Embryonic facial prominence (tissue), 1 donor: ENCODE results near the gene TAF11L4.
"Not testable (repeated sequence)": the region's sequence is repeated elsewhere in the genome, so short reads cannot be mapped to it uniquely, and the experiment has no call there.

Experiments used
- DNase-seq: peaks from one replicate; pipeline ENCODE4 v3.0.0-alpha.2; 2016; ENCODE audit errors: extremely low spot score

TAF11L4 gene

DNA sequence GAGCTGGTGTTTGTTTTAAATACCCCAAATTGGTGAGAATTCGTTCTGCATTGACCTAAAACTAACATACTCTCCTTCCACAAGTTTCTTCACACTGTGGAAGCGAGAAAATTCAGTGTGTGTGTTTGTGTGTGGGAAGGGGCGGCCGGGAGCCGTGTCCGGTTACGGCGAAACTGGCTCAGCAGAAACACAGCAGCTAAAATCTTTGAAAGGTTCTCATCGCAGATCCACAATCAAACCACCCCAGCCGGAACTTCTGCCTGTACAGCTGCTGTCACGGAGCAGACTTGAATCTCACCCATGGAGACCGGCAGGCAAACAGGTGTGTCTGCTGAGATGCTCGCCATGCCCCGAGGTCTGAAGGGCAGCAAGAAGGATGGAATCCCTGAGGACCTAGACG, at the start of gene TAF11L4:
TSS of gene TAF11L4 (plus strand) at position 301 of the 400 bp plus-strand sequence.
- not testable (repeated sequence) for DNase-seq

DNA sequence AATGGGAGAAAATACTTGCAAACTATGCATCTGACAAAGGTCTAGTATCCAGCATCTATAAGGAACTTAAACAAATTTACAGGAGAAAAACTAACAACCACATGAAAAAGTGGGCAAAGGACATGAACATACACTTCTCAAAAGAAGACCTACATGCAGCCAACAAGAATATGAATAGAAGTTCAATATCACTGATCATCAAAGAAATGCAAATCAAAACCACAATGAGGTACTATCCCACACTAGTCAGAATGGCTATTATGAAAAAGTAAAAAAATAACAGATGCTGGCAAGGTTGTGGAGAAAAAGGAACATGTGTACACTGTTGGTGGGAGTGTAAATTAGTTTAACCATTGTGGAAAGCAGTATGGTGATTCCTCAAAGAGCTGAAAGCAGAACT, 46.5 kb upstream of the TAF11L4 start:
- not testable (repeated sequence) for DNase-seq

DNA sequence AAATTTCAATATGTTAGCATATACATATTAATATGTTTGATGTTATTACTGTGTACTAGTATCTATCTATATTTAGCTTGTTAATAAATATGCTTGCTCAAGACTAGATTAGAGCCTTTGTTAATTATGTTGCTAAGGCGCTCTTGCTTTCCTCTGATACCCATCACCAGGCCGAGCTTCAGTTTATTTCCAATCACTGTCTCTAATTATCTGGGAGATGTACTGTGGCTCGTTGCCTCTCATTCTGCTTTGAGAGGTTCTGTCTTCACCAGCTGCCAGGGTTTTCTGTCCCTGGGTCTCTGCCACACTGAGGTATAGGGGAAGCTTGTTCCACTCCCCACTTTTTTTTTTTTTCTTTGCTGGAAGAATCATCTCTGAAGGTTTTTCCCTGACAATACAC, 44.6 kb upstream of the TAF11L4 start:
- DNase-seq, result no peak

DNA sequence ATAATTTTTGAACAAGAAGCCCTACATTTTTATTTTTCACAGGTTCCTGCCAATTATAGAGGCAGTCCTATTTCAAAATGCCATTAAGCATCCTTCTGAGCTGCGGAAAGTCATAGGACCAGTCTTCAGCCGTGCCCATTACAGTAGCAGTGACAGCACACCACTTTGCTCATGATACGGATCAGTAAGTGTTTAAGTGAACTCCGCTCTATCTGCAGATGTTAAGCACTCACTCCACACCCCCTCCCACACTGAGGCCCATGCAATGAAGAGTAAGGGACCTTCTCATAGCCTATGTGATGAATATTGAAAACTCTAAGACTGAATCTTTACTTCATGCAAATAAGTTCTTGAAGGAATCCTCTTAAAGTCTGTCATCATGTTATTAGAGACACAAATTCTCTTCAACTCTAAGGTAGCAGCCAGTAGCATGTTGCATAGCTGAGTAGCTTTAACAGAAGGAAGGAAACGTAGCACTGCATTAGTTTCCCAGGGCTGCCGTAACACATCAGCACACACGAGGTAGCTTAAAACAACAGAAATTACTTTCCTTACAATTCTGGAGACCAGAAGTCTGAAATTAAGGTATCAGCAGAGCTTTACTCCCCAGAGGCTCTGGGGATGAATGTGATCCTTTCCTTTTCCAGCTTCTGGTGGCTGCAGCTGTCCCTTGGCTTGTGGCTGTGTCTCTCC, 43.9 kb upstream of the TAF11L4 start:
- no peak for DNase-seq

DNA sequence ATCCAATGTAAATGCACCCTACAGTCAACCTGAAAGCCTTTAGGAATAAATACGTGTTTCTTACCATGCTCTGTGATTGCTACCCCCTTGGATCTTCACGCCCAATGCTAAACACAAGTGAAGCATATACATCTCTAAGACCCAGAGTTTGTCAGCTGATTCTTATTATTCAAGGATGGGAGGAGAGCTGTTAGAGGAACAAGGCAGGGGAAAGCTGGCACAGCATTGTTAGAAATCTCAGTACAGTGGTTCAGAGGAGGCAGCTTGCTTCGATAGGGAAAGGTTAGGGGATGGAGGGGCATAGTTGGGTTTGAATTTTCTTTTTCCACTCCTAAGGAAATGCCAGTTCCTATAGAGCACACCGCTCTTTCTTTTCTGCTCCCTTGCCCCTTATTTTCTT, 40.2 kb upstream of the TAF11L4 start:
- DNase-seq, result no peak

DNA sequence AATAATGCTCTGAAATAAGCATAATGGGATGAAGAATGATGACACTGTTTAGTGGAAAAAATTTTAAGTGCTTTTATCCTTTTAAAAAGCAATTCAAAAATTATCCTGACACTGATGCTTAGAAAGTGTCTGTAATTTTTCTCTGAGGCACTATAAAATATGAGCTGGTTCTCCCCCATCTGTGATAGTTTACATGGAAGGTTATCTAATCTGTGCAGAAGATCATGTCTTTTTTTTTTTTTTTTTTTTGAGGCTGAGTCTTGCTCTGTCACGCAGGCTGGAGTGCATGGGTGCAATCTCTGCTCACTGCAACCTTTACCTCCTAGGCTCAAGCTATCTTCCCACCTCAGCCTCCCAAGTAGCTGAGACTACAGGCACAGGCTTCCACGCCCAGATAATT, 38.8 kb upstream of the TAF11L4 start:
- no peak for DNase-seq

DNA sequence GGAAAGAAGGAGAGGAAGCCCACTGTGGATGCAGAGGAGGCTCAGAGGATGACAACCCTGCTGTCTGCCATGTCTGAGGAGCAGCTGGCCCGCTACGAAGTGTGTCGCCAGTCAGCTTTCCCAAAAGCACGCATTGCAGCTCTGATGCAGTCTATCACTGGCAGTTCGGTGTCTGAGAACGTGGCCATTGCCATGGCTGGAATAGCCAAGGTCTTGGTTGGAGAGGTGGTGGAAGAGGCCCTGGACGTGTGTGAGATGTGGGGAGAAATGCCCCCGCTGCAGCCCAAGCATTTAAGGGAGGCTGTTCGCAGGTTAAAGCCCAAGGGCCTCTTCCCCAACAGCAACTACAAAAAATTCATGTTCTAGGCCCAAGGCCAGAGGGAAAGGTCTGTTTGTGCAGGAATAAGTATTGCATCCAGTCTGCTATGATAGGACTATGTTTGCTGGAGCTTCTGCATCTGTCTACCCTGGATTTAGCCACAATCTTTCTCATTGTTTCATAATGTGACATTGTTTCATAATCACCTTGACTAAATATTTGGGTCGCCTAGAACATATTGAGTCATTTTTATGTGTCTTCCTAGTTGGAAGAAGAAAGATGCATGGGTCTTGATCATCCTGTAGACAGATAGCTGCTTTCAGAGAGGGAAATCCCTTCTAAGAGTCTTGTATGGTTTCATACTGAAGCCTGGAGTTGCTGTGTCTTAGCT, 35.0 kb upstream of the TAF11L4 start:
- not testable (repeated sequence) for DNase-seq

DNA sequence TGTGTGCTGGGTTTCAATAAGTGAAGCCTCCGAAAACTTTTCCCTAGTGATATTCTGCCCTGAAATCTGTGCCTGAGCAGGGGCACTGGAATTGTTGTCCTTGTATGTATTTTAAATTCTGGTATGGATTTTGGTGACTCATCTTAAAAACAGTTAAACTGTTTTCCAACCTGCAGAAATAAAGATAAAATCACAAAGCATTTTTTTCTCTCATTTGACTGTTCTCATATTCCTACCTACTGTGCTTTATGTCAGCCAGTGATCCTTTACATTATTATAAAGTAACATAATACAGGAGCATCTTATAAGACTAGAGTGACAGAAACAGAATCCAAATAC, 34.5 kb upstream of the TAF11L4 start:
- DNase-seq, result no peak

DNA sequence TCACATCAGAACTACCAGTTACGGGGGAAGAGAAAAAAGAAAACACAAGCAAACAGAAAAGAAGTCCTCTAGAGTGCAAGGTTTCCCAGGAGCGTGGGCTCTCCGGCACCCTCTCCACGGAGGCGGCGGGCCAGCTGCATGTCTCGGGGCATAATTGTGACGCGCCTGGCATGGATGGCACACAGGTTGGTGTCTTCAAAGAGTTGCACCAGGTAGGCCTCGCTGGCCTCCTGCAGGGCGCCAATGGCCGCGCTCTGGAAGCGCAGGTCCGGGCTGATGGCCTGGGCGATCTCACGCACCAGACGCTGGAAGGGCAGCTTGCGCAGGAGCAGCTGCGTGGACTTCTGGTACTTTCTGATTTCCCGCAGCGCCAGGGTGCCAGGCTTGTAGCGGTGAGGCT, 30.3 kb upstream of the TAF11L4 start:
- not testable (repeated sequence) for DNase-seq

DNA sequence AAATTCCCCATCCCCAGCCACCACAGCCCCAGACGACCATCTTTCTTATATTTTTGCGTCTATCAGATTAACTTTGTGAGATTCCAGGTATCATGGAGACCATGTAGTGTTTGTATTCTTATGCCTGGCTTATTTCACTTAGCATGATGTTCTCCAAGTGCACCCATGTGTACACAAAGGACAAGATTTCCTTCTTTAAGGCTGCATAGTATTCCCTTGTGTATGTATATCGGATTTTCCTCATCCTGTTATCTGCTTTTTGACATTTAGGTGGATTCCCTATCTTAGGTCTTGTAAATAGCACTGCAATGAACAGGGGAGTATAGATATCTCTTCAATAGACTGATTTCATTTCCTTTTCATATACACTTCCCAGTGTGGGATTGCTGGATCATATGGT, 28.8 kb upstream of the TAF11L4 start:
- DNase-seq, result no peak

DNA sequence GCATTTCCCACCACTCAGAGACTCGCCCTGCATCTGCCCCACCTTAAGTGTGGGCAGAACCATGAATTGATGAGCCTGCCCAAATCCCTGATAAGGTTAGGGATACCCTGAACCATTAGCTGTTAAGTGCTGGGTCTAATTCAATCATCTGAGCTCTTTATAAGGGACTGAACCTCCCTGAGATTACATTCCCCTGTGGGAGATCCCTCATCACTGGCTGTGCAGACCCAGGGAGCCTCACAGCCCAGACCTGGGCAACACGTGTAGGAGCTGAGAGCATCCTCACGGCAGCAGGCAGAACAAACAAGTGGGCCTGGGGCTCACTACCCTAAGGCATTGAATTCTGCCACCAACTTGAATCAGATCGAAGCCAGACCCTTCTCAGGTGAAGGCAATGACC, 24.2 kb upstream of the TAF11L4 start:
- DNase-seq, result no peak

DNA sequence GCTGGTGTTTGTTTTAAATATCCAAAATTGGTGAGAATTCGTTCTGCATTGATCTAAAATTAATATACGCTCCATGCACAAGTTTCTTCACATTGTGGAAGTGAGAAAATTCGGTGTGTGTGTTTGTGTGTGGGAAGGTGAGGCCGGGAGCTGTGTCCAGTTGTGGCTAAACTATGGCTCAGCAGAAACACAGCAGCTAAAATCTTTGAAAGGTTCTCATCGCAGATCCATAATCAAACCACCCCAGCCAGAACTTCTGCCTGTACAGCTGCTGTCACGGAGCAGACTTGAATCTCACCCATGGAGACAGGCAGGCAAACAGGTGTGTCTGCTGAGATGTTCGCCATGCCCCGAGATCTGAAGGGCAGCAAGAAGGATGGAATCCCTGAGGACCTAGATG, 23.7 kb upstream of the TAF11L4 start, which contains the start of gene TAF11L2:
TSS of gene TAF11L2 (plus strand) at position 301 of the 400 bp plus-strand sequence.
- DNase-seq, result not testable (repeated sequence)

DNA sequence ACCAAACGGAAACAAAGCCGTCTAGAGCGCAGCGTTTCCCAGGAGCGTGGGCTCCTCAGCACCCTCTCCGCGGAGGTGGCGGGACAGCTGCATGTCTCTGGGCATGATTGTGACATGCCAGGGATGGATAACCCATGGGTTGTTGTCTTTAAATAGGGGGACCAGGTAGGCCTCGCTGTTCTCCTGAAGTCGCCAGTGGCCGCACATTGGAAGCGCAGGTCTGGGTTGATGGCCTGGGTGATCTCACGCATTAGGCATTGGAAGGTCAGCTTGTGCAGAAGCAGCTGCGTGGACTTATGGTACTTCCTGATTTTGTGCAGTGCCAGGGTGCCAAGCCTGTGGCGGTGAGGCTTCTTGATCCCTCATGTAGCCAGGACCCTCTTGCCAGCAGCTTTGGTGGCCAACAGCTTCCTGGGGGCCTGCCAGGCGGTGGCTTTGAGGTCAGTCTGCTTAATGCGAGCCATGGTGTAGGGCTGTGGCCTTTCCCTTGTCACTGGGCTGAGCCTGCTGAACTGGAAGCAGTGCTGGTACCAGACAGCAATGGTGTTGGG, 9.8 kb upstream of the TAF11L4 start:
- no peak for DNase-seq

DNA sequence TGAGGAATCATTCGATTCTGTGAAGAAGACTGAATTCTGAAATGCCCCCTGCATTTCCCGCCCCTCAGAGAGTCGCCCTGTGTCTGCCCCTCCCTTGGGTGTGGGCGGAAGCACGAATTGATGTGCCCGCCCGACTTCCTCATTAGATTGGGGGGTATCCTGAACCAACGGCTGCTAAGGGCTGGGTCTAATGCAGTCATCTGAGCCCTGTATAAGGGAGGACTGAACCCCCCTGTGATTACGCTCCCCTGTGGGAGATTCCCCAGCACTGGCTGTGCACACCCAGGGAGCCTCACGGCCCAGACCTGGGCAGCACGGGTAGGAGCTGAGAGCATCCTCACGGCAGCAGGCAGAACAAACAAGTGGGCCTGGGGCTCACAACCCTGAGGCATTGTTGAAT, 4.1 kb upstream of the TAF11L4 start:
- DNase-seq, result not testable (repeated sequence)

DNA sequence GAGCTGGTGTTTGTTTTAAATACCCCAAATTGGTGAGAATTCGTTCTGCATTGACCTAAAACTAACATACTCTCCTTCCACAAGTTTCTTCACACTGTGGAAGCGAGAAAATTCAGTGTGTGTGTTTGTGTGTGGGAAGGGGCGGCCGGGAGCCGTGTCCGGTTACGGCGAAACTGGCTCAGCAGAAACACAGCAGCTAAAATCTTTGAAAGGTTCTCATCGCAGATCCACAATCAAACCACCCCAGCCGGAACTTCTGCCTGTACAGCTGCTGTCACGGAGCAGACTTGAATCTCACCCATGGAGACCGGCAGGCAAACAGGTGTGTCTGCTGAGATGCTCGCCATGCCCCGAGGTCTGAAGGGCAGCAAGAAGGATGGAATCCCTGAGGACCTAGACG, 3.5 kb upstream of the TAF11L4 start, which contains the start of gene TAF11L3:
TSS of gene TAF11L3 (plus strand) at position 301 of the 400 bp plus-strand sequence.
- DNase-seq, result not testable (repeated sequence)

DNA sequence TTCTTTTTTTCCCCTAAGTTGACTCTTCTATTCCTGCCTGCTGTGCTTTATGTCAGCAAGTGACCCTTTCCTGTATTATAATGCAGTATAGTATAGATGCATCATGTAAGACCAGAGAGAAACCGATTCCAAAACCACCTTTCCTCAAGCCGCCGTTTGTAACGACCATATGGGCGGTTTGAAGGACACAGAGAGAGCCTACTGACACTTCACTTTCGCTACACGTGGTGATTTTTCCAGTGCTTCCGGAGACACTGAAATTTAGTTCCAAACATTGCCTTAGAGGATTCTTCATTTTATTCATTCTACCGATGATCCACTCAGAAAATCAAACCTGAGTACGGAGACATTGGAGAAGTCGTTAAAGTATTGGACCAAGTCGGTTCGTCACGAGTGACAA, 2.1 kb upstream of the TAF11L4 start:
- not testable (repeated sequence) for DNase-seq

DNA sequence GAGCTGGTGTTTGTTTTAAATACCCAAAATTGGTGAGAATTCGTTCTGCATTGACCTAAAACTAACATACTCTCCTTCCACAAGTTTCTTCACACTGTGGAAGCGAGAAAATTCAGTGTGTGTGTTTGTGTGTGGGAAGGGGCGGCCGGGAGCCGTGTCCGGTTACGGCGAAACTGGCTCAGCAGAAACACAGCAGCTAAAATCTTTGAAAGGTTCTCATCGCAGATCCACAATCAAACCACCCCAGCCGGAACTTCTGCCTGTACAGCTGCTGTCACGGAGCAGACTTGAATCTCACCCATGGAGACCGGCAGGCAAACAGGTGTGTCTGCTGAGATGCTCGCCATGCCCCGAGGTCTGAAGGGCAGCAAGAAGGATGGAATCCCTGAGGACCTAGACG, 3.3 kb downstream of the TAF11L4 start, which contains the start of gene TAF11L5:
TSS of gene TAF11L5 (plus strand) at position 301 of the 400 bp plus-strand sequence.
- not testable (repeated sequence) for DNase-seq

DNA sequence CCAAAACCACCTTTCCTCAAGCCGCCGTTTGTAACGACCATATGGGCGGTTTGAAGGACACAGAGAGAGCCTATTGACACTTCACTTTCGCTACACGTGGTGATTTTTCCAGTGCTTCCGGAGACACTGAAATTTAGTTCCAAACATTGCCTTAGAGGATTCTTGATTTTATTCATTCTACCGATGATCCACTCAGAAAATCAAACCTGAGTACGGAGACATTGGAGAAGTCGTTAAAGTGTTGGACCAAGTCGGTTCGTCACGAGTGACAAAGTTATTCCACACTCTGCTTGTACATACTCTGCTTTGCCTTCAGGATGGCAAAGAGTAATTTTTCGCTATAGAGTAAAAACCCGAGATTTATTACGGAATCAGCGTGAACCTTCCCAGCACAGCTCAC, 4.9 kb downstream of the TAF11L4 start:
- not testable (repeated sequence) for DNase-seq

DNA sequence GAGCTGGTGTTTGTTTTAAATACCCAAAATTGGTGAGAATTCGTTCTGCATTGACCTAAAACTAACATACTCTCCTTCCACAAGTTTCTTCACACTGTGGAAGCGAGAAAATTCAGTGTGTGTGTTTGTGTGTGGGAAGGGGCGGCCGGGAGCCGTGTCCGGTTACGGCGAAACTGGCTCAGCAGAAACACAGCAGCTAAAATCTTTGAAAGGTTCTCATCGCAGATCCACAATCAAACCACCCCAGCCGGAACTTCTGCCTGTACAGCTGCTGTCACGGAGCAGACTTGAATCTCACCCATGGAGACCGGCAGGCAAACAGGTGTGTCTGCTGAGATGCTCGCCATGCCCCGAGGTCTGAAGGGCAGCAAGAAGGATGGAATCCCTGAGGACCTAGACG, 6.8 kb downstream of the TAF11L4 start, which contains the start of gene TAF11L6:
TSS of gene TAF11L6 (plus strand) at position 301 of the 400 bp plus-strand sequence.
- not testable (repeated sequence) for DNase-seq
